Activated CD4-positive, alpha-beta T cell treated with anti-CD3 and anti-CD28 coated beads for 48 hours (primary cell): ENCODE measurements around the gene BCLAF3.
A peak's percentile ranks its signal among the peaks of the same experiment; 100 is the strongest.

Experiments
- DNase-seq: peaks from one replicate; pipeline ENCODE4 v3.0.0-alpha.2; 2020

Gene BCLAF3

GRCh38 chrX:19964017-19964710 lies 26.7 kb downstream of the BCLAF3 start:
- DNase-seq: peak; percentile 56

DNA sequence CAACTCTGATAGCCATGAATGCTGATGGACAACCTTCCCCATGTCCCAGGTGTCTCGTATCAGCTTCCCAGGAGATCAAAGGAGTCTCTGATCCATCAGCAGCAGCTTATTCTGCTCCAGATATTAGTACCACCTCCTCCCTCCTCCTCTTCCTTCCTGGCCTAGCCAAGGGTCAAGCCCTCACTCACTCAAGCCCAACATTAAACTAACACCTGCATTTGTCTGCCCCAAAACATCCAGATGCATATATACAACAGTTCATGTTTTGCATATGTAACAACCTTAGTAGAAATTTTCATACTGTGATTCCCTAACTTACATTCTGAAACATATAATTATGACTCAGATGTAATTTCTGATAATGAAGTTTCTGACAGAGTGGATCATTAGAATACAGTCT lies 29.9 kb downstream of the BCLAF3 start:
- DNase-seq: no peak

DNA sequence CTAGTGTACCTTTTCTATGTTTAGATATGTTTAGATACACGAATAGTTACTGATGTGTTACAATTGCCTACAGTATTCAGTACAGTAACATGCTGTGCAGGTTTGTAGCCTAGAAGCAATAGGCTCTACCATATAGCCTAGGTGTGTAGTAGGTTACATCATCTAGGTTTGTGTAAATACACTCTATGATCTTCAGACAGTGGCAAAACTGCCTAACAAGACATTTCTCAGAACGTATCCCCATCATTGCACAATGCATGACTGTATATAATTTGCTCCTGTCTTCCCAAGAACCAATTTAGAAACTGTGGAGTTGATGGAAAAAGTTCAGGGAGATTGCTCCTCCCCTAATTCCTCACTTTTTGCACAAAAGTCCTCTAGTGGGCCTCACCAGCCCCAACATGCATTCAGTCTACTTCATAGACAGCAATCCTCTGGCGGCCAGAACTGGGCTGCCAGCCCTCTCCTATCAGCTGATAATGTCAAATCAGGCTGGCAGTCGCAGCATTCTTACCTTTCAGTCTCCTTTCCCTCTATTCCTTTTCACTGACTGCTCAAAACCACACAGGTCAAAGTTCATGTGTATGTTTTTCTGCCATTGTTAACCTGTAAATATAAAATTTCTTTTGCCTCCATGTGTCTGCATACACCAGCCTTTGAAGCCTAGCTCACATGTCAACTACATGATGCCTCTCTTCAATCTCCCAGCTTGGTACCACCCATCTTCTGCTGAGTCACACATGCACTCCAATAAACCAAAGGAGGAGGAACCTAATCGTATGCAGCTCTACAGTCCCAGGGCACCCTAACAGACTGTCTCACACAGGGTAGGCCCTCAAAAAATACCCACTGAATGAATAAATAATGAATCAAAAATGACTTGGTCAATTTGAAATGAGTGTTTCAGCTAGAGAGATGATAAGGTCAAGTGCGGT lies 32.0 kb downstream of the BCLAF3 start:
- no peak for DNase-seq

- no peak for DNase-seq
Measured at GRCh38 chrX:19956923-19957322, 33.9 kb downstream of the BCLAF3 start.

- no peak for DNase-seq
Measured at GRCh38 chrX:19956306-19956705, 34.6 kb downstream of the BCLAF3 start.

GRCh38 chrX:19955306-19955705 lies 35.6 kb downstream of the BCLAF3 start:
- no peak for DNase-seq

GRCh38 chrX:19954335-19955096 lies 36.3 kb downstream of the BCLAF3 start:
- DNase-seq: no peak

DNA sequence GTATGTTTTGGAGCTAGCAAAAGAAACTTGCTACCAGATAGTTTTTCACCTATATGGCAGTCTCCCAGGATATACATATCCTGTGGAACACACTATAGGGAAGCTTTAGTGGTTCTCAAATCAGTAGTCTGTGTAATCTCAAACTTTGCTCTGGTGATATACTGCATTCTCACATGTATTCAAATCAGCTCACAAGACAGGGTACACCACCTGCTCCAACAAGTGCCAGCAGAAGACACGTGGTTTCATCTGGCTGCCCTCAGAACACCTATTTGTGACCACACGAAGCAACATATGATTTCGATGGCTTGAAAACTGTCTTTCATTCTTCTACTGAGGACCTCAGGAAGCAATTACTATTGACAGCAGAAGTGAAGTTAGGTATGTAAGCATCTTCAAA lies 37.7 kb downstream of the BCLAF3 start:
- no peak for DNase-seq

- DNase-seq: no peak
Measured at GRCh38 chrX:19949340-19949739, 41.5 kb downstream of the BCLAF3 start.

DNA sequence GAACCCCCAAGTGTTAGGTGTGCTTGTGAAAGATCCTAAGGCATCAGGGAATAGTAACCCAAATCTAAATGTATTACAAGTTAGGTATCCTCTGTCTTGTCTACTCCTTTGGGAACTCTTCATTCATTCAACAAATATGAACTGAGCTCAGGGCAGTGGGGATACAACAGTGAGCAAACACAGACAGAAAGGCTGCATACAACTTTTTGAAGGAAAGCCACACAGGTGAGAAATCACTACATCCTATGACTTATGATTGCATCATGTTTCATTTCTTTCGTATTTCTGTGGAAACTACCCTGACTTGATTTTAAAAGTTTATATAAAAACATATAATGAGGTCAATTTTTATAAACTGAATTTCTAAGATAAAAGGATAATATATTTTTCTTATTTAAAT lies 43.2 kb downstream of the BCLAF3 start:
- DNase-seq: no peak
